ENCODE results near the gene CNGA1. TPM values are rescaled to one million over a fixed set of nuclear protein-coding genes. Genes with fewer than 3 reads are reported as not detected.

The CNGA1 gene
- total and polyA plus RNA-seq, 8 donors: 0.73 to 2.0 (median 1.5) TPM; not detected in 1

- Histone ChIP-seq H3K27ac (no peak overlapping the region), H3K36me3 (no peaks in the 10 kb centered on the region), H3K27me3 (no peaks in the 10 kb centered on the region), H3K4me3 (no peak overlapping the region), H3K9me3 (peaks cover 0 to 2% of the 10 kb centered on the region in 2 donors), H3K4me1 (no peaks in the 10 kb centered on the region)
- ATAC-seq (no peak), DNase-seq (no peak)
- TF ChIP-seq, protein P1, sequence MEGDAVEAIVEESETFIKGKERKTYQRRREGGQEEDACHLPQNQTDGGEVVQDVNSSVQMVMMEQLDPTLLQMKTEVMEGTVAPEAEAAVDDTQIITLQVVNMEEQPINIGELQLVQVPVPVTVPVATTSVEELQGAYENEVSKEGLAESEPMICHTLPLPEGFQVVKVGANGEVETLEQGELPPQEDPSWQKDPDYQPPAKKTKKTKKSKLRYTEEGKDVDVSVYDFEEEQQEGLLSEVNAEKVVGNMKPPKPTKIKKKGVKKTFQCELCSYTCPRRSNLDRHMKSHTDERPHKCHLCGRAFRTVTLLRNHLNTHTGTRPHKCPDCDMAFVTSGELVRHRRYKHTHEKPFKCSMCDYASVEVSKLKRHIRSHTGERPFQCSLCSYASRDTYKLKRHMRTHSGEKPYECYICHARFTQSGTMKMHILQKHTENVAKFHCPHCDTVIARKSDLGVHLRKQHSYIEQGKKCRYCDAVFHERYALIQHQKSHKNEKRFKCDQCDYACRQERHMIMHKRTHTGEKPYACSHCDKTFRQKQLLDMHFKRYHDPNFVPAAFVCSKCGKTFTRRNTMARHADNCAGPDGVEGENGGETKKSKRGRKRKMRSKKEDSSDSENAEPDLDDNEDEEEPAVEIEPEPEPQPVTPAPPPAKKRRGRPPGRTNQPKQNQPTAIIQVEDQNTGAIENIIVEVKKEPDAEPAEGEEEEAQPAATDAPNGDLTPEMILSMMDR (IDR thresholded peaks at IDR 0.05): no peak
- intact Hi-C loops (cut with DNase I): no loop called here
These were observed 61.8 kb downstream of the CNGA1 start for GRCh38 chr4:47954677-47955076.

GRCh38 chr4:47954245-47954644 is 62.2 kb downstream of the CNGA1 start:
- intact Hi-C loops (cut with DNase I): no loop called here
- peaks cover 0 to 2% of the 10 kb centered on the region in 2 donors for H3K9me3 ChIP-seq
- ATAC-seq (no peak), DNase-seq (no peak)
- H3K27ac ChIP-seq: no peak overlapping the region
- TF ChIP-seq, protein P1 (IDR thresholded peaks at IDR 0.05): no peak
- no peaks in the 10 kb centered on the region for H3K4me1 ChIP-seq
- no peaks in the 10 kb centered on the region for H3K27me3 ChIP-seq
- H3K4me3 ChIP-seq: no peak overlapping the region
- H3K36me3 ChIP-seq: no peaks in the 10 kb centered on the region

- no peak for DNase-seq
- no peak overlapping the region for H3K4me3 ChIP-seq
- H3K9me3 ChIP-seq: no peaks in the 10 kb centered on the region
- intact Hi-C loops (cut with DNase I): no loop called here
- TF ChIP-seq, protein P1 (IDR thresholded peaks at IDR 0.05): no peak
- no peaks in the 10 kb centered on the region for H3K36me3 ChIP-seq
- no peak overlapping the region for H3K27ac ChIP-seq
- no peaks in the 10 kb centered on the region for H3K27me3 ChIP-seq
- H3K4me1 ChIP-seq: no peaks in the 10 kb centered on the region
- ATAC-seq: no peak
These were observed 70.4 kb downstream of the CNGA1 start for GRCh38 chr4:47945930-47946726.

GRCh38 chr4:47942081-47942819 is 74.2 kb downstream of the CNGA1 start:
- TF ChIP-seq, protein P1 (IDR thresholded peaks at IDR 0.05): no peak
- Histone ChIP-seq H3K27ac (no peak overlapping the region), H3K27me3 (no peaks in the 10 kb centered on the region), H3K9me3 (no peaks in the 10 kb centered on the region), H3K4me1 (no peaks in the 10 kb centered on the region), H3K4me3 (no peak overlapping the region), H3K36me3 (no peaks in the 10 kb centered on the region)
- DNase-seq (peak in 1 of 4 donors; percentile 53), ATAC-seq (no peak)
- intact Hi-C loops (cut with DNase I): no loop called here

GRCh38 chr4:47939456-47939855 is 77.0 kb downstream of the CNGA1 start:
- no peaks in the 10 kb centered on the region for H3K27me3 ChIP-seq
- TF ChIP-seq, protein P1 (IDR thresholded peaks at IDR 0.05): no peak
- no peaks in the 10 kb centered on the region for H3K36me3 ChIP-seq
- ATAC-seq (peak; percentile 49), DNase-seq (no peak)
- no peak overlapping the region for H3K27ac ChIP-seq
- H3K9me3 ChIP-seq: no peaks in the 10 kb centered on the region
- no peaks in the 10 kb centered on the region for H3K4me1 ChIP-seq
- H3K4me3 ChIP-seq: no peak overlapping the region
- intact Hi-C loops (cut with DNase I): loop anchor here in 1 of 2 donors (10.0 kb wide), 1 partner anchor 255 kb away; no protein-coding TSS in a partner anchor

Measured in left lung (tissue), 10 donors.